GM23248 (cell line): Measurements from ENCODE around the gene TXLNA.

Experiments used
- EZH2 ChIP-seq: fragments of 200-600 bp; sonication (generic); IDR thresholded peaks from 2 replicates; pipeline ENCODE4 v1.6.1; 2018; ENCODE audit warnings: antibody characterized with exemption, mild to moderate bottlenecking; ENCODE audit not compliant: insufficient read depth, poor library complexity, severe bottlenecking
- EZH2phosphoT487 ChIP-seq: fragments of 200-600 bp; sonication (generic); IDR thresholded peaks from 2 replicates; pipeline ENCODE4 v1.6.1; 2018; ENCODE audit warnings: antibody characterized with exemption, moderate library complexity, mild to moderate bottlenecking, low read depth; ENCODE audit not compliant: insufficient read depth

GRCh38 chr1:32198237-32199042 lies 19.0 kb downstream of the TXLNA start:
- TF ChIP-seq EZH2: no peak
- no peak for TF ChIP-seq EZH2phosphoT487
